HUES64 (cell line): ENCODE results near the gene A3GALT2.

ENCODE experiments used
- H3K27ac ChIP-seq: 2 replicates; pipeline ENCODE4 v1.7.0; 2013; ENCODE audit warnings: low read depth, low read length, inconsistent platforms
- H3K27me3 ChIP-seq: 2 replicates; pipeline ENCODE4 v1.6.1; 2013; ENCODE audit warnings: mild to moderate bottlenecking, low read length; ENCODE audit not compliant: insufficient read depth
- H3K36me3 ChIP-seq: 2 replicates; pipeline ENCODE4 v1.6.1; 2013; ENCODE audit warnings: mild to moderate bottlenecking, low read length; ENCODE audit not compliant: insufficient read depth
- H3K4me1 ChIP-seq: 2 replicates; pipeline ENCODE4 v1.6.1; 2013; ENCODE audit warnings: mild to moderate bottlenecking, low read length, moderate library complexity; ENCODE audit not compliant: insufficient read depth
- H3K4me3 ChIP-seq: 2 replicates; pipeline ENCODE4 v1.5.1; 2013; ENCODE audit warnings: mild to moderate bottlenecking, low read length, moderate library complexity
- H3K9ac ChIP-seq: 2 replicates; pipeline ENCODE4 v1.6.1; 2013; ENCODE audit warnings: mild to moderate bottlenecking, low read depth, low read length
- H3K9me3 ChIP-seq: 2 replicates; pipeline ENCODE4 v1.6.1; 2013; ENCODE audit warnings: low read depth, low read length; ENCODE audit not compliant: insufficient read depth
- WGBS: fragments of 150-250, 120-280 bp; methylation state at CpG from one replicate; pipeline ENCODE4 v1.1.7; 2013; ENCODE audit warnings: missing lambda C conversion rate; 5-methylcytosine and 5-hydroxymethylcytosine counted together

Gene A3GALT2

DNA sequence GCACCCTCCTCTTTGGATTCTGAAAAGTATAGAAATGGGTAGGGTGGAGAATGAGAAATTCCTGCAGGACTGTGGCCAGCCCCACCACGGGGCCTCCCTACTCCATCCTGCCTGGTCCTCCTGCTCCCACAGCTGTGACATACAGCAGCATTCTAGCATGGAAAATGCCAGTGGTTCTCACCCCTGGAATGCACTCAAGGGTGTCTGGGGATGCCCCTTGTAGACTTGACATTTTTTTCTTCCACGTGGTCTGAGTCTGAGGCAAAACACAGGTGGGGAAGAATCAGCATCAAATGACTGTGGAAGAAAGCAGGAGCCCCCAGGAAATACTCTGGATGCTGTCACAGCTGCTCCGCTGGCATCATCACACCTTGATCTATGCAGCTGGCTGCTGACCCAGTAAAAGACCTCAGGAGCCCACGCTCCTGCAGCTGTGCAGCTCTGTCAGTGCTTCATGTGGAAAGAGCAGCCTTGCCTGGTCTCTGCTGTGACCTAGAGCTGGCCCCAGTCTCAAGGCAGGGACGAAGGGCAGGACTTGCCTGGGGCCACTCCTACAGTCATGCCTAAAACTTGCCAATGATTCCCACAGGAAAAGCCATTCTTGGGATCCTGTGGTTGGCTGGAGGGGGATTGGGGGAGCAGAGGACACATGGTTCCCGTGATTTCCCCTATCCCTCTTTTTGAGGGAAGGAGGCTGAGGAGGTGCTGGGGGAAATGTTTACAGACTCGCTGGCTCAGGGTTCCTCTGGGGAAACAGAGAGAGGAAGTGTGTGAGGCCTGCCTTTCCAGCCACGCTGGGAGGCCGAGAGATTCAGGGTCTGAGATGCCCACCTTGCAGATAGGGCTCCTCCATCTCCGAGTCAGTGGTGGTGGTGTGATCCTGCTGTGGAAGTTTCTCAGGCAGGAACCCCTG is 10.8 kb upstream of the A3GALT2 start:
- 91% methylated on average over 10 of the region's 10 CpGs for WGBS
- 0 out of 2 replicates have a peak, but pooled peaks cover 2% of the 10 kb centered on the region for H3K4me1 ChIP-seq
- no peak overlapping the region for H3K4me3 ChIP-seq
- no peaks in the 10 kb centered on the region for H3K9me3 ChIP-seq
- H3K36me3 ChIP-seq: peaks cover 67% of the 10 kb centered on the region
- H3K9ac ChIP-seq: no peak overlapping the region
- H3K27ac ChIP-seq: no peak overlapping the region
- H3K27me3 ChIP-seq: no peaks in the 10 kb centered on the region

DNA sequence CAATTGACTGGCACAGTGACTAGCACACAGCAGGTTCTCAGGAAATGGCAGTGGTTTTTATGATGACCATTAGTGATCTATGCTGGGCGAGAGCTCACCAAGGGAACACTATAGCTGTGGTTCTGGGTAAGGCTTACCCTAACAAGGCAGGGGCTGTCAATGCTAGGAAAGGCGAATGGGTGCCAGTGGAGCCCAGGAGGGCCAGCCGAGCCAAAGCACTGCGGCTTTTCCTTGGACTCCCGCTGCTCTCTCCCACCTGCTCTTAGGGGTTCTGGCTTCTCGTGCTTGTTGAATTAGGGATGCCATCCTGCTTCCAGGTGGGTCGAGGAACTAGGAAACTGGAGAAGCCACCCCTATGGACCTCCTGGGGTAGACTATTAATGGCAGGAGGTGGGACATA is 10.0 kb upstream of the A3GALT2 start:
- H3K36me3 ChIP-seq: peaks cover 75% of the 10 kb centered on the region
- H3K4me3 ChIP-seq: no peak overlapping the region
- no peaks in the 10 kb centered on the region for H3K9me3 ChIP-seq
- no peak overlapping the region for H3K9ac ChIP-seq
- no peak overlapping the region for H3K27ac ChIP-seq
- WGBS: 95% methylated on average over 7 of the region's 7 CpGs
- no peaks in the 10 kb centered on the region for H3K27me3 ChIP-seq
- no peaks in the 10 kb centered on the region for H3K4me1 ChIP-seq

DNA sequence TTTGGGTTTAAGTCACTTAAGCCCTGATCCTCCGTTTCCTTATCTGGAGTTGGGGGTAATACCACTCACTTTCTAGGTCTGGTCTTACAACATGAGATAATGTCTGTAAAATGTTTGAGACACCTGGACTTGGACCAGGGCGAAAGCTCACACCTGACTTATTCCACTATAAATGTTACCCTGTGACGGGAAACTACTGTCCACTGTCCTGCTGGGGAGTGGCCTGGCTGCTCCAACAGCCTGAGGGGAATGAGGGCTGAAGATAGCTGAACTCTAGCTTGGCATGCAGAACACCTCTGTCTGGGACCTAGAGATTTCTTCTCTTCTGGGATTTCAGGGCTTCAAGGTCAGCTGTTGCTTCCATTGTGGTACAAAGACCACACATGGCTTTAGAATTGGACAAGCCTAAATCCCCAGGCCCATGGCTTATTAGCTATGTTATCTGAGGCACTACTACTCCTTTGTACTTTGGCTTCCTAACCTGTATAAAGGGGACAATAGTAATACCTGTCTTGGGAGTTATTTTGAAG is 9.5 kb upstream of the A3GALT2 start:
- 98% methylated on average over 3 of the region's 3 CpGs for WGBS
- no peaks in the 10 kb centered on the region for H3K27me3 ChIP-seq
- no peaks in the 10 kb centered on the region for H3K4me1 ChIP-seq
- H3K9me3 ChIP-seq: no peaks in the 10 kb centered on the region
- H3K36me3 ChIP-seq: peaks cover 80% of the 10 kb centered on the region
- no peak overlapping the region for H3K4me3 ChIP-seq
- H3K9ac ChIP-seq: no peak overlapping the region
- H3K27ac ChIP-seq: no peak overlapping the region

DNA sequence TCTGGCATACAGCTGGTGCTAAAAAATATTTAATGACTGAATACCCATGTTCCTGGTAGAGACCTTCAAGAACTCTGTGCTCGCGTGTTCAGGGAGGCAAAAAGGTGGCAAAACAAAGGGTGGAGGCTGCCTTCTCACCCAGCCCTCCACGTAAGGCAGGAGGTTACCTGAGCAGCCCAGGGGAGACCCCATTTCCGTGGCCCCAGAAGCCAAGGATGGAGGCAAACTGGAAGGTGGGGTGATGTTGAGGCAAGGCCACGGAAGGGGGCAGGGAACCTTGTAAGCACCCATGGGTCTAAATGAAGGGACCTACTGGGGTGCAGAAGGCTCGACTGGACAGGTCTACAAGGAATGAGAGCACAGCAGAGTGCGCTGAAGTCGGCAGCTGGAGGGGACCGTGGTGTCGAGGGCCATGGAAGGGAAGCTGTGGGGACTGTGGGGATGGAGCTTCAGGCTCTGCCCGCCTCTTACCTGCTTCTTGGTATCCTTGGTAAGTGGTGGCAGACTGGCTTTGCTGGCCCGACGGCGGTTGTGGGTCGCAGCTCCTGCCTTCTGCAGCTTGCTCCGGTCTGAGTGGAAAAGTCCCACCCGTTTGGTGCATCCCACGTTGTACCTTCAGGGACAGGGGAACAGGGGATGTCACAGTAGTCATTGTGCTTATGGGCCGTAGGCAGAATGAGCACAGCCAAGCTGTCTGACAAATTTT is 8.9 kb upstream of the A3GALT2 start:
- H3K36me3 ChIP-seq: peaks cover 84% of the 10 kb centered on the region
- H3K27me3 ChIP-seq: no peaks in the 10 kb centered on the region
- no peak overlapping the region for H3K9ac ChIP-seq
- WGBS: 89% methylated on average over 19 of the region's 19 CpGs
- no peaks in the 10 kb centered on the region for H3K9me3 ChIP-seq
- H3K4me1 ChIP-seq: no peaks in the 10 kb centered on the region
- H3K4me3 ChIP-seq: no peak overlapping the region
- H3K27ac ChIP-seq: no peak overlapping the region

- H3K36me3 ChIP-seq: peaks cover 93% of the 10 kb centered on the region
Observed at GRCh38 chr1:33328817-33329216, 7.9 kb upstream of the A3GALT2 start.

DNA sequence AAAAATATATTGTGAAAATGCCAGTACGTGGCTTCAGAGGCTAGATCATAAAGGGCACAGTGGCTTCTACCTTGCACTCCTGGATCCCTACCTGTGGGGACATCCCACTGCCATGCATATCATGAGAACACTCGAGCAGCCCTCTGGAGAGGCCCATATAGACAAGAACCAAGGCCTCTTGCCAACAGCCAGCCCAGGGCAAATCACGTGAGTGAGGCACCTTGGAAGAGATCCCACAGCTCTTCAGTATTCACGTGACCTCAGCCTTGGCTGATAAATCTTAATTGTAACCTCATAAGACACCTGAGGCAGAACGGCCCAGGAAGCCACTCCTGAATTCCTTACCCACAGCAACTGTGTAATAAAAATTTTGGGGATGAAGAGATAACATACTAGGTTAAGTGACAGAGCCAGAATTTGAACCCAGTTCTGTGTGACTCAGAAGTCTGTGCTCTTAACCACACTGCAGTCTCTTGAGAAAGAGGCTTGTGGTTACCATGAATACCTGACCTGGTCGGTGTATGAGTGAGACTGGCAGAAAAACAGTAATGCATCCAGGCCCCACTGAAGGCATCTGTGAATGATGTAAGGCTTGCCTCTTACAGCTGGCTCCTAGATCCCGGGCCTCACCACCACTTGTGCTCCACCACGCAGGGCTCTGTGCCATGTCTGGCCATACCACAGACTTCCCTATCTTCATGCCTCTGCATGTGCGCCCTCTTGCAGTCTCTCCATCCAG is 6.9 kb upstream of the A3GALT2 start:
- H3K36me3 ChIP-seq: peaks cover 93% of the 10 kb centered on the region
- no peaks in the 10 kb centered on the region for H3K9me3 ChIP-seq
- H3K4me3 ChIP-seq: no peak overlapping the region
- H3K9ac ChIP-seq: no peak overlapping the region
- H3K27ac ChIP-seq: no peak overlapping the region
- 91% methylated on average over 9 of the region's 9 CpGs for WGBS
- H3K27me3 ChIP-seq: no peaks in the 10 kb centered on the region
- H3K4me1 ChIP-seq: no peaks in the 10 kb centered on the region

More at GRCh38 chr1:33328817-33329216, 7.9 kb upstream of the A3GALT2 start:
- H3K4me1 ChIP-seq: no peaks in the 10 kb centered on the region
- no peak overlapping the region for H3K27ac ChIP-seq
- no peaks in the 10 kb centered on the region for H3K9me3 ChIP-seq
- no peaks in the 10 kb centered on the region for H3K27me3 ChIP-seq
- H3K9ac ChIP-seq: no peak overlapping the region
- 96% methylated on average over 12 of the region's 12 CpGs for WGBS
- no peak overlapping the region for H3K4me3 ChIP-seq

- Histone ChIP-seq H3K9ac (no peak overlapping the region), H3K27ac (no peak overlapping the region), H3K27me3 (no peaks in the 10 kb centered on the region), H3K9me3 (no peaks in the 10 kb centered on the region), H3K4me3 (no peak overlapping the region), H3K36me3 (peaks cover 86% of the 10 kb centered on the region), H3K4me1 (no peaks in the 10 kb centered on the region)
- 93% methylated on average over 9 of the region's 9 CpGs for WGBS
Observed at GRCh38 chr1:33326785-33327184, 5.9 kb upstream of the A3GALT2 start.

DNA sequence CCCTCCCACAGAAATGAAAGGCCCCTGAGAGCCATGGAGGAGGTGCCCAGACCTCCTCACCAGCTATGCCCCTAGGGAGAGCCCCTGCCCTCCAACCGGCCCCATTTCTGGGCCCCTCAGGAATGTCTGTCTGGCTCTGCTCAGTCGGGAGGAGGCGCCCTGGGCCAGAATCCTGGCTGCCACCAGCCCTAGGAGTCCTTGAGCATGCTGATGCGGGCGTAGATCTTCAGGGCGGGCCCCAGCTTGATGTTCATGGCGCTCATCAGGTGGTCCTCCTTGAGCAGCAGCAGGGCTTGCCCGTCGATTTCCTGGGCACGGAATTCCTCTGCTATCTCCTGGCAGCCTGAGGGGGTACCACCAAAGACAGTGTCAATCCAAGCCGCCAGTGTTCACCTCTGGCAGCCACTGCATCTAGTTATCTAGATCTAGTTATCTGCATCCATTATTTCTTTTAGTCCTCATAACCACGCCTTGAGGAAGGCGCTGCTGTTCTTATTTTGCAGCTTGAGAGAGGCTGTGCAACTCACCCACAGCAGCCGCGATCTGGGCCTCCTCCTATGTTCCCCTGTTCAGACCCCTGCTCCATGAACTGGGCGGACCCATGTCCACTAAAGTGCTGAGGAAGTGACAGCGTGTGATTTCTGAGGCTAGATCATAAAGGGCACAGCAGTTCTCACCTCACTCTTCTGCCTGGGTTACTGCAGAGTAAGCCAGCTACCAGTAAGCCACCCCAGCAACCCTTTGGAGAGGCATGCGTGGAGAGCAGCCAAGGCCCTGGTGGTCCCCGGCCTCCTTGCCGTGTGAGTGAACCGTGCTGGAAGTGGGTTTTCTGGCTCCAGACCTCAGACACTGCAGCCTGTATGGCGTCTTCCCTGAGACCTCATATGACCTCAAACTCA is 4.0 kb upstream of the A3GALT2 start:
- H3K36me3 ChIP-seq: peaks cover 68% of the 10 kb centered on the region

DNA sequence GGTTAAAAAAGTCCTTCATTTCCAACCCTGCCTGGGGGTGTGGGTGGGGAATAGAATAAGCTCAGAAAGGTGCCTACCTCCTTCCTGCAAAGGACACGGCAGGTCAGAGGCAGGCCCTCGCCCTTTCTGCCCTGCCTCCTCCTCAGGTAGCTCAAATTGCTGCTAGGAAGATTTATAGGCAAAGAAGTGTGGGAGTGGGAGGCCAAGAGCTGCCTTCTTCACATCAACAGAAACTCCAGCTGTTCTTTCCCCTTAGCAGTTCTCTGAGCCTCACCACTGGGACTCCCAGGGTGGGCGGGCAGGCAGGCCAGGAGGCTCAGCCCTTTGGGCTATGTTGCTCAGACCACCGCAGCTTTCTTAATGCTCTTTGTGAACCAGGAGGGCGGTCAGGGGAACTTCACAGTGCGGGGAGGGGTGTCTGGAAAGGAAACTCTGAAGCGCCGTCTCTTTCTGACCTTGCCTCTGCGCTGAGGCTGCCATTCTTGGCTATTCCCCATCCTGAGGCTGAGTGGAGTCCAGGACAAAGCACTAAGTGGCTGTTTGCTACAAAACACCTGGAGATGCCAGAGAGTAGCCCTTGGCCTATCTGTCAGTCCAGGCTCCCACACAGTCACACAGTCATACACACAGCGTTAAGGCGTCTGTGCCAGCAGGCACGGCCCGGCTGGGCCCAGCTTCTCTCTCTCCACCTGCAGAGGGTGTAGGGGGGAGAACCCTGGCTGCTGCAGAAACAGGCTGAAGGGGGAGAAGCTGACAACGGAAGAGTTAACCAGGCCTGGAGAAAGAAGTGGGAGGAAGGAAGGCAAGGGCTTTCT is 3.0 kb upstream of the A3GALT2 start:
- Histone ChIP-seq H3K9ac (no peak overlapping the region), H3K4me1 (no peaks in the 10 kb centered on the region), H3K36me3 (peaks cover 57% of the 10 kb centered on the region), H3K27me3 (no peaks in the 10 kb centered on the region), H3K9me3 (no peaks in the 10 kb centered on the region), H3K27ac (no peak overlapping the region), H3K4me3 (no peak overlapping the region)
- 86% methylated on average over 14 of the region's 14 CpGs for WGBS

More for the DNA sequence above, 4.0 kb upstream of the A3GALT2 start:
- WGBS: 91% methylated on average over 22 of the region's 22 CpGs
- H3K27ac ChIP-seq: no peak overlapping the region
- no peak overlapping the region for H3K9ac ChIP-seq
- H3K4me3 ChIP-seq: no peak overlapping the region
- H3K9me3 ChIP-seq: no peaks in the 10 kb centered on the region
- no peaks in the 10 kb centered on the region for H3K27me3 ChIP-seq
- no peaks in the 10 kb centered on the region for H3K4me1 ChIP-seq
